PC-9 (cell line): ENCODE measurements around the gene FAM184A. TPM values are rescaled to one million over a fixed set of nuclear protein-coding genes. Genes with fewer than 3 reads are reported as not detected.

ENCODE experiments used
- BruUV-seq: library from RNA; stranded (reverse); fragments of 400-500 nt; replicated peaks from 2 replicates; lab custom pipeline; 2021; lab: Mats Ljungman, UMichigan
- CTCF ChIA-PET: fragments of 300-600 bp; sonication (Branson Sonifier 250); formaldehyde crosslinking; loops from one replicate; lab custom pipeline; 2022; ENCODE audit warnings: antibody characterized with exemption; lab: Charles Lee
- POLR2A ChIA-PET: fragments of 300-600 bp; sonication (Branson Sonifier 250); formaldehyde crosslinking; loops from one replicate; lab custom pipeline; 2022; ENCODE audit warnings: antibody characterized with exemption; ENCODE audit not compliant: unreplicated experiment; lab: Charles Lee
- DNase-seq, 2 experiments: peaks; one replicate each; pipeline versions ENCODE4 v3.0.0 to v3.0.0-alpha.2; 2015 to 2022; ENCODE audit warnings: mixed read lengths in 1 of 2
- H2AFZ ChIP-seq: fragments of 200-600 bp; sonication (generic); 2 replicates; pipeline ENCODE4 v1.8.1; 2017; ENCODE audit warnings: antibody characterized with exemption
- H3F3A ChIP-seq: fragments of 200-600 bp; sonication (generic); 2 replicates; pipeline ENCODE4 v1.8.1; 2017; ENCODE audit warnings: antibody characterized with exemption, mild to moderate bottlenecking, low read depth; ENCODE audit not compliant: insufficient read depth
- H3K27ac ChIP-seq: fragments of 200-600 bp; sonication (generic); 2 replicates; pipeline ENCODE4 v1.6.1; 2016; ENCODE audit warnings: mixed run types
- H3K27me3 ChIP-seq: fragments of 200-600 bp; sonication (generic); 2 replicates; pipeline ENCODE4 v1.6.1; 2016; ENCODE audit warnings: low read depth, mixed run types; ENCODE audit not compliant: insufficient read depth
- H3K36me3 ChIP-seq: fragments of 200-600 bp; sonication (generic); 2 replicates; pipeline ENCODE4 v1.6.1; 2016; ENCODE audit warnings: low read depth, mixed run types
- H3K4me1 ChIP-seq: fragments of 200-600 bp; sonication (generic); replicated peaks from 2 replicates; pipeline ENCODE4 v1.6.1; 2016; ENCODE audit warnings: mixed run types; ENCODE audit not compliant: insufficient read depth
- H3K4me2 ChIP-seq: fragments of 200-600 bp; sonication (generic); 2 replicates; pipeline ENCODE4 v1.6.1; 2017; ENCODE audit warnings: mixed run types
- H3K4me3 ChIP-seq: fragments of 200-600 bp; sonication (generic); 2 replicates; pipeline ENCODE4 v1.6.1; 2016; ENCODE audit warnings: mixed run types
- H3K79me2 ChIP-seq: fragments of 200-600 bp; sonication (generic); 2 replicates; pipeline ENCODE4 v1.6.1; 2017; ENCODE audit warnings: low read depth, mixed run types
- H3K9me2 ChIP-seq: fragments of 200-600 bp; sonication (generic); 2 replicates; pipeline ENCODE4 v1.8.1; 2017; ENCODE audit warnings: mild to moderate bottlenecking; ENCODE audit not compliant: insufficient read depth
- H3K9me3 ChIP-seq: fragments of 200-600 bp; sonication (generic); 2 replicates; pipeline ENCODE4 v1.8.1; 2016; ENCODE audit warnings: low read depth; ENCODE audit not compliant: insufficient read depth
- H4K20me1 ChIP-seq: fragments of 200-600 bp; sonication (generic); 2 replicates; pipeline ENCODE4 v1.8.1; 2017; ENCODE audit not compliant: insufficient read depth
- CTCF ChIP-seq: fragments of 200-600 bp; sonication (generic); conservative IDR thresholded peaks from 2 replicates; pipeline ENCODE4 v1.6.1; 2017; ENCODE audit warnings: mixed run types, antibody characterized with exemption, mild to moderate bottlenecking, moderate library complexity
- EZH2 ChIP-seq: fragments of 200-600 bp; sonication (generic); IDR thresholded peaks from 2 replicates; pipeline ENCODE4 v1.8.0; 2017; ENCODE audit warnings: antibody characterized with exemption, low read depth
- intact Hi-C: fragments of 100-400 bp; cut with micrococcal nuclease; formaldehyde crosslinking; loops from one replicate; pipeline ENCODE4 v1.10.0; 2022; ENCODE audit not compliant: unreplicated experiment
- total RNA-seq: library from RNA; stranded (reverse); gene quantifications from 2 replicates; pipeline ENCODE4 v1.2.3, GENCODE V29; 2021

Gene FAM184A
- total RNA-seq, 1 experiment from 2014 or later, result 0.85 TPM

DNA sequence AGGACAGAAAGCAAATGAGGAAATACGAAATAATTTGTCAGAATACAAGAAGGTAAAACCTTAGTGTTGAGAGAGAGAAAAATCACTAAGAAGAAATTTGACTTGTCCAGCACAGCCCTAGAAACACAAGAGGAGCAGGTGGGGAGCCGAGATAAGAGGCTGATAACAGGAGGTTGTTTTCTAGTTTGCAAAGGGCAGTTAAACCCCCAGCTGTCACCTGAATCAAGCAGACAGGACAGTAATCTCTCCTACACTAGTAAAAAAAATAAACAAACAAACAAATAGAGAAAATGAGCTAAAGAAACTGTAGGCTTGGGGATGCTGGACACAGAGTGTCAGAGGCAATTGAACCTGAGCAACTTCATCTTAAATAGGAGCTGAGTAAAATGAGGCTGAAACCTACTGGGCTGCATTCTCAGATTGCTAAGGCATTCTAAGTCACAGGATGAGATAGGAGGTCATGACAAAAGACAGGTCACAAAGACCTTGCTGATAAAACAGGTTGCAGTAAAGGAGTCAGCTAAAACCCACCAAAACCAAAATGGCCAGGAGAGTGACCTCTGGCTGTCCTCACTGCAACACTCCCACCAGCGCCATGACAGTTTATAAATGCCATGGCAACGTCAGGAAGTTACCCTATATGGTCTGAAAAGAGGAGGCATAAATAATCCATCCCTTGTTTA lies 40.4 kb downstream of the FAM184A start:
- Histone ChIP-seq H3K36me3 (no peaks in the 10 kb centered on the region), H3K27me3 (no peaks in the 10 kb centered on the region), H3K79me2 (no peaks in the 10 kb centered on the region), H3K4me2 (no peak overlapping the region), H3F3A (no peaks in the 10 kb centered on the region), H3K9me2 (no peaks in the 10 kb centered on the region), H3K9me3 (no peaks in the 10 kb centered on the region), H2AFZ (no peak overlapping the region), H3K4me1 (no peaks in the 10 kb centered on the region), H3K27ac (no peak overlapping the region), H4K20me1 (no peaks in the 10 kb centered on the region), H3K4me3 (no peak overlapping the region)
- POLR2A ChIA-PET, result no interaction called here
- BruUV-seq, result no TSS peak
- CTCF ChIA-PET, result no interaction called here
- intact Hi-C loops, result no loop called here
- TF ChIP-seq CTCF, result no peak
- TF ChIP-seq EZH2, result no peak
- no peak for DNase-seq

DNA sequence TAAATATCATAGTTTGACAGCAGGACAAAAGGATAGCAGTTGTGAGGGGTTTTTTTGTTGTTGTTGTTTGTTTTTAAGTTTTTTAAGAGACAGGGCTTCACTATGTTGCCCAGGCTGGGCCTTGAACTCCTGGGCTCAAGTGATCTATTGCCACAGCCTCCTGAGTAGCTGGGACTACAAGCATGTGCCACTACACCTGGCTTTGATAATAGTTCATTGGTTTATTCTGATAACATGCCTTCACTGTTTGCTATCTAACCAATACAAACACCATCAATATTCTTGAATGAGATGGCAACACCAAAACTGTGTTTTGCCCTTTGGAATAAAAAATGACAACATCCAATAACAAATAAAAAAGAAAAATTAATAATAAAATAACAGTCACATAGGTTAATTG lies 41.2 kb downstream of the FAM184A start:
- DNase-seq, result no peak
- Histone ChIP-seq H3K4me1 (no peaks in the 10 kb centered on the region), H3K9me3 (no peaks in the 10 kb centered on the region), H3K9me2 (no peaks in the 10 kb centered on the region), H3F3A (no peaks in the 10 kb centered on the region), H3K4me2 (no peak overlapping the region), H4K20me1 (no peaks in the 10 kb centered on the region), H3K4me3 (no peak overlapping the region), H3K27me3 (no peaks in the 10 kb centered on the region), H3K79me2 (no peaks in the 10 kb centered on the region), H3K27ac (no peak overlapping the region), H3K36me3 (no peaks in the 10 kb centered on the region), H2AFZ (no peak overlapping the region)
- ChIA-PET POLR2A (no interaction called here), CTCF (no interaction called here)
- TF ChIP-seq CTCF, result no peak
- no peak for TF ChIP-seq EZH2
- BruUV-seq, result no TSS peak
- intact Hi-C loops, result no loop called here

- Histone ChIP-seq H3K36me3 (no peaks in the 10 kb centered on the region), H3K79me2 (no peaks in the 10 kb centered on the region), H2AFZ (no peak overlapping the region), H3K4me2 (no peak overlapping the region), H3K4me1 (no peaks in the 10 kb centered on the region), H3K27ac (no peak overlapping the region), H3K4me3 (no peak overlapping the region), H4K20me1 (no peaks in the 10 kb centered on the region), H3K9me2 (no peaks in the 10 kb centered on the region), H3K27me3 (no peaks in the 10 kb centered on the region), H3F3A (no peaks in the 10 kb centered on the region), H3K9me3 (no peaks in the 10 kb centered on the region)
- POLR2A ChIA-PET, result no interaction called here
- DNase-seq, result no peak
- BruUV-seq, result no TSS peak
- TF ChIP-seq EZH2 (no peak), CTCF (no peak)
- CTCF ChIA-PET, result no interaction called here
- intact Hi-C loops, result no loop called here
These were observed 42.4 kb downstream of the FAM184A start for GRCh38 chr6:119036081-119036480.
